HG03565 (cell line): ENCODE results near the gene NOX5.

Source experiments
- ATAC-seq: cut with Tn5 transposase; IDR thresholded peaks from one replicate; pipeline ENCODE4 v1.9.1; 2021; ENCODE audit warnings: mild to moderate bottlenecking, moderate library complexity; ENCODE audit not compliant: unreplicated experiment

NOX5 gene

DNA sequence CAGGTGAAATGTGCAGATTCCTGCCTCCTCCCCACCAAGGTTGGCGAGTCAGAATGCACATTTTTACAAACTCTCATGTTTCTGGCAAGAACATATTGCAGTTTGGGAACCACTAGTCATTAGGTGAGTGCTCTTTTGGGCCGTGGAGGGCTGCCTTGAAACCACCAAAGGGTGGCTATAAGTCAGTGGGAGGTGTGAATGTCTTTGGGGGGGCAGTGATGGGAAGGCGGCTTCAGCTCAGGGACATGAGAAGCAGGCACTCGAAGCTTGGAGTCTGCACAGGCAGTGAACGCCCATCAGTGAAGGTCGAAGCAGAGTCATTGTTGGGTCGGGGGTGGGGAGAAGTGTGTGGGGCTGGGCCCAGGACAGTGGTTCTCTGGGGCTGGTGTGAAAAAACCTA lies 1.1 kb downstream of the NOX5 start:
- ATAC-seq = no peak

DNA sequence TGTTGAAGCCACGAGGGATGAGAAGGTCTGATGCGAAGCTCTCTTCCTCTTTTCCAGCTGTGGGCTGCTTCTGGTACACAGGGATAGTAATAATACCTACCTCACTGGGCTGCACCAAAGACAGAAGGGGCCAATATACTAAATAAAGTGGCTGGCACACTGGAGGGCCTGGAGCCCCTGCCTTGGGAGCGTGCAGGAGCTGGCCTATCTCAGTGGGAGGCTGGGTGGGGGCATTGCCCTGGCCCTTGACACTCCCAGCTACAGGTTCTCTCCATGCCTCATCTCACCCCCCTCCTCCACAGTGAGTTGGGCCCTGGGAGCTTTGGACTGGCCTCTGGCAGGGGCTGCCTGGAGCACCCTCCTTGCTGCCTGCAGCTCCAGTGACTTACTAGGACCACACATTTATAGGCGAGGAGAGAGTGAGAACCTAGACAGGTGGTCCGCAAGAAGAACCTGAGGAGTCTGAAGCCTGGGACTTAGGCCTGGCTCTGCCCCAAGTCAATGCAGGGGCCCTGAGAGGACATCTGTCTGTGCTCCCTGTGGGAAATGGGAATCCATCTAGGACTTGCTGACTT lies 1.6 kb downstream of the NOX5 start:
- no peak for ATAC-seq

DNA sequence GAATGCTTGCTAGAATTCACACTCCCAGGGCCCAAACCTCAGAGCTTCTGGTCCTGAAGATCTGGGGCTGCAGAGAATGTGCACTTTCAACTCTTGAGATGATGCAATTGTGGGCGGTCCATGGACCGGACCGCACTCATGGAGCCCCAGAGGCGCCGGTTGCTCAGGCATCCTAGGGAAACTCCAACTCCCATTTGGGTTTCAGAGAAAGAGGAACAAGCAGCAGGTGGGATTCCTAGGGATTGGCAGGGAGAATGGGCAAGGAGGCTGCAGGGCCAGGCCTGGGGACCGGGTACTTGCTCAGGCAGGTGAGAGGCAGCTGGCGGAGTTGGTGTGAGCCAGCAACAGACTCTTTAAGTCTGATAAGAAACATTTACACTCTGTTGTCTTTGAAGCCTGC lies 3.5 kb downstream of the NOX5 start:
- ATAC-seq = no peak

DNA sequence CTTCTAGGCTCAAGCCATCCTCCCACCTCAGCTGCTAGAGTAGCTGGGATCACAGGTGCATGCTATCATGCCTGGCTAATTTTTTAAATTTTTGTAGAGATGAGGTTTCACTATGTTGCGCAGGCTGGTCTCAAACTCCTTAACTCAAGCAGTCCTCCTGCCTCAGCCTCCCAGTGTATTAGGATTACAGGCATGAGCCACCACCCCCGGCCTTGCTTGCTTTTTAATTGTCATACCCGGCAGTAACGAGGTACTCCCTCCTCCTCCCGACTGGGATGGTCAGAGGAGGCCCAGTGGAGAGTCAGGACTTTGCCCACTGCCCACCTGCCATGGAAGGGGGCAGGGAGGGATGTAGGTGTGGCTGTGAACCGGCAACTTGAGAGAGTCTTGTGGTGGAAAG lies 4.5 kb downstream of the NOX5 start:
- ATAC-seq = no peak

DNA sequence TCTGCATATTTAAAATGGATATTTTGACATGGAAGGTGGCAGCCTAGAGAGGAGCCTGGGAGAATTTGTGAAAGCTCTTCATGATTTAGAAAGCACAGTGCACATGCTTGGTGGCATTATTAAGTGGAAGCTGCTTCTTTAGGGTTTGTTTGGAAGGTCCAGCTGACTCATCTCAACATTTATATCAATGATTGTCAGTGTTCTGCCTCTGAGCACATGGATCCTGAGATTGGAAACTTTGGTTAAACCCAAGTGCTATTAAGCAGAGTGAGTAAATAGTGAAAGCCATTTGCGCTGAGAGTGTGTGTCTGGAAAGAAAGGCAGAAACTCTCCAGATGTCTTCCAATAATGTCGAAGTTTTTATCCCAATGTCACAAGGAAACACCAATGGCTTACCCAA lies 7.4 kb downstream of the NOX5 start:
- no peak for ATAC-seq

DNA sequence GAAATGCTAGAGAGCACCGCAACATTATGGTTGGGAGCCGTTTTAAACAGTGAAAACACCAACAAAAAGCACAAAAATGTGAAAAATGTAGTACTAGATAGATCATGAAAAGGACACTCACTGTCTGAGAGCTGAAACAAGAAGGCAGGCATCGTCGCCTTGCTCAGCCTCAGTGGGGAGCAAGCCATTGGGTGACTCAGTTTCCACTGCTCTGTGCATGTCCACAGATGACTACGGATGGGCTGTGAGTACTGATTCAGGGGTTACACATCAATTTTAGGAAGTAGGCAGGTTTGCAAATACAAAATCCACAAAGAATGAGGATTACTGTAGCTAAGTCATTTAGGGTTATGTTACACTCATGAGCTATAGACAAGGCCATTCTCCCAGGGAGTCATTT lies 10.8 kb downstream of the NOX5 start:
- no peak for ATAC-seq

DNA sequence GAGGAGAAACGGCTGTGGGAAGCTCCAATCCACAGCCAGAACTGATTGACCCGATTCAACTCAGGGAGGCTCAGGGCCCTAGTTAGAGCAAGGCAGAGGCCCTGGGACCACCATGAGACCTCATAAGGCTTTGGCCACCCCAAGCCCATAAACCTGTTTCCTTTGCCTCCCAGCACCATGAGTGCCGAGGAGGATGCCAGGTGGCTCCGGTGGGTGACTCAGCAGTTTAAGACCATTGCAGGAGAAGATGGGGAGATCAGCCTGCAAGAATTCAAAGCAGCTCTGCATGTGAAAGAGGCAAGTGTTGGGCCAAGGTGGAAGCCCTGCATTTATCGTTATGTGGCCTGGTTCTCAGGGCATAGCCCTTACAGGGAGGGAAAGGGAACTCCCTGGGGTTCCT lies 11.9 kb downstream of the NOX5 start:
- ATAC-seq = no peak

DNA sequence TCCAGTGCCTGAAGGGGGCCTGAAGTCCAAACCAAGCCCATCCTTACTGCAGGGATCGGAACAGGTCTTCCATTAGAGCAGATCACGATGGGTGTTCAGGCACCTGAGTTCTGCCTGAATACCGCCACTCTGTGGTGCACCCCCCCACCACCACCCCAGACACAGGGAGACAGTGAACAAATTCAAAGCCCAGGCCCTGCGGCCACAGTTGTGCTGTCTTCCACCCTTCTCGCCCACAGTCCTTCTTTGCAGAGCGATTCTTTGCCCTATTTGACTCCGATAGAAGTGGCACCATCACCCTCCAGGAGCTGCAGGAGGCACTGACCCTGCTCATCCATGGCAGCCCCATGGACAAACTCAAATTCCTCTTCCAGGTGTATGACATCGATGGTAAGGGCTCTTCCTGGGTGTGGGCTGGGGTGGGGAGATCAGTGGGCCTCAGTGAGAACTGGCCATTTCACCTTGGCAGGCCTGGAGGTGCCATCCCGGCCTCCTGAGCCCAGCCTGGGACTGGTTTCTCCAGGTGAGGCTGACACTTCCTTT lies 13.6 kb downstream of the NOX5 start:
- no peak for ATAC-seq

DNA sequence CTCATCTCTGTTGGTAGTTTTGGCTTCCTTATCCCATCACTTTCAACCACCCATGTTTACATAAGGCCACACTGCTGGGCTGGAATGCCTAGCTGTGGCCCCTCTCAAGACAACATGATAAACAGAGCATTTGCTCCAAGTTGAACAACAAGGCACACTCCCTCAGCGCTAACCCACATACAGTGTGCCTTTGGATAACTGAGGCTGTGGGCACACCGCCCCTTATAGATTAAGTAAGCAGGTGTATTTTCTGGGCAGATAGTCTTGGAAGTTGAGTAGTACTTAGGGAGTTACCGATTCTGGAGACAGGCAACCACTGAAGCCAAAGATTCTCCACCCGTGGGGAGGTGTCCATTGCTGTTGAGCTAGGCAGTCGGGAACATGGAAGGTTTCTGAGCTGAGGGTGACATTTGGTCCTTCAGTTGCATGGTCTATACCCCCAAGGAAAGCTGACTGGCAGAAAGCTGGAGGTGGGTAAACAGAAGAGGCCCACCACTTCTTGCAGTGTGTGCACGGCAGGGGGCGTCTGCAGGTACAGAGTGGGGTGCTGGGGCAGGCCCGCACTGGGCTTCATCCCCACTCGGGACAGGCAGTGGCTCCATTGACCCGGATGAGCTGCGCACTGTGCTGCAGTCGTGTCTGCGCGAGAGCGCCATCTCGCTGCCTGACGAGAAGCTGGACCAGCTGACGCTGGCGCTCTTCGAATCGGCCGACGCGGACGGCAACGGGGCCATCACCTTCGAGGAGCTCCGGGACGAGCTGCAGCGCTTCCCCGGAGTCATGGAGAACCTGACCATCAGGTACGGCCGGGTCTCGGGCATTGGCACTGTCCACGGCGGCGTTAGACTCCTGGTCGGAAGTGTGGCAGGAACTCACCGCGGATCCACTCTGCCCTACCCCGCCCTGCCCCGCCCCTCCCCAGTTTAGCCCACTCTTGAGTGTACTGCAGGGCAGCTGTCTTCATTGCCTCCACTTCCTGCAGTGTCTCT lies 16.8 kb downstream of the NOX5 start:
- no peak for ATAC-seq

DNA sequence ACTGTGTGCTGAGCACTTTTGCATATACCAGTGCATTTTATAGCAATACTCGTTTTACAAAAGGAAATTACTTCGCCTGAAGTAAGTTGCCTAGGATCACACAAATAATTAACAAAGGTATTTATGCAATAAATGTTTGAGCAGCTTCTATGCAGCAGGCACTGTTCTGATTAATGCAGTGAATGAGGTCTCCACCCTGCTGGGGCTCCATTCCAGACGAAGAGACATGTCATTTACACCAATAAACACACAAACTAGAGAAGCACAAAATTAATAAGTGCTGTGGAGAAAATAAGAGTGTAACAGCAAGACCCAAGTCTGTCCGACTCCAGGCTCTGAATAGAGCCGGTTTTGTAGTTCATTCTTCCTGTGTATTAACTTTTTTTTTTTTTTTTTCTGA lies 17.5 kb downstream of the NOX5 start:
- no peak for ATAC-seq

DNA sequence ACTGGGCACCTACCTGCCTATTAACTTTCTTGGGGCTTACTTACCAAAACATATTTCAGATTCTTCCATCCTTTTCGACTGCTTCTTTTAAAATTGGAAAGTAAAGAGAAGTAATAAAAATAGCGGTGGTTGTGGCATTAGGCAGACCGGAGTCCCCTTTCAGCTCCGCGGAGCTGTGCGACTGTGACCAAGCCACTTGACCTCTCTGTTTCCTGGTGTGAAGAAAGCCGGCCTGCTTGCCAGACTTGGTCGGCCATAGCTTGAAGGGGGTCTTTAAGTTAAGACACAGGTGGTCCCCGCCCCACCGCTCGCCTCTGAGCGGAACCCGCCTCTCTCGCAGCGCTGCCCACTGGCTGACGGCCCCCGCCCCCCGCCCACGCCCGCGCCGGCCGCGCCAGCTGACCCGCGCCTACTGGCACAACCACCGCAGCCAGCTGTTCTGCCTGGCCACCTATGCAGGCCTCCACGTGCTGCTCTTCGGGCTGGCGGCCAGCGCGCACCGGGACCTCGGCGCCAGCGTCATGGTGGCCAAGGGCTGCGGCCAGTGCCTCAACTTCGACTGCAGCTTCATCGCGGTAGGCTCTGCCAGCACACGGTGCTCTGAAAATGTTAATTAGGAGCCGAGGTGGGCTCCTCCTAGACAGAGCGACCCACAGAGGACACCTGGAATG lies 18.3 kb downstream of the NOX5 start:
- no peak for ATAC-seq

DNA sequence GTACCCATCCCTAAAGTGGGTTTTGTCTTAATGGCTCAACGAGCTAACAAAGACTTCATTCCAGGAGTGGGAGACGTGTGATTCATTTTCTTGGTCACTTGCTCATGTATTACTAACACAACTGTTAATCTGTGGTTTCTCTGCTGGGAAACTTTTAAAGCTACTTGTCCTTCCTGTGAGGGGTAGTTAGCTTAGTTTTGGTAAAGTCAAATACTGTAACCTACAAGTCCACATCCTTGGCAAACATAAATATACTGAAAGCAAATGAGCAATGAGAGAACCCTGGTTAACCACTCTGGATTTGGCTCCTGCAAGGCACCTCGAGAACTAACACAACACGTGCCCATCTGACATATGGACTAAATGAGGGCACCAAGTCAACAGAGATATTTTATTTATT lies 19.9 kb downstream of the NOX5 start:
- ATAC-seq = no peak

DNA sequence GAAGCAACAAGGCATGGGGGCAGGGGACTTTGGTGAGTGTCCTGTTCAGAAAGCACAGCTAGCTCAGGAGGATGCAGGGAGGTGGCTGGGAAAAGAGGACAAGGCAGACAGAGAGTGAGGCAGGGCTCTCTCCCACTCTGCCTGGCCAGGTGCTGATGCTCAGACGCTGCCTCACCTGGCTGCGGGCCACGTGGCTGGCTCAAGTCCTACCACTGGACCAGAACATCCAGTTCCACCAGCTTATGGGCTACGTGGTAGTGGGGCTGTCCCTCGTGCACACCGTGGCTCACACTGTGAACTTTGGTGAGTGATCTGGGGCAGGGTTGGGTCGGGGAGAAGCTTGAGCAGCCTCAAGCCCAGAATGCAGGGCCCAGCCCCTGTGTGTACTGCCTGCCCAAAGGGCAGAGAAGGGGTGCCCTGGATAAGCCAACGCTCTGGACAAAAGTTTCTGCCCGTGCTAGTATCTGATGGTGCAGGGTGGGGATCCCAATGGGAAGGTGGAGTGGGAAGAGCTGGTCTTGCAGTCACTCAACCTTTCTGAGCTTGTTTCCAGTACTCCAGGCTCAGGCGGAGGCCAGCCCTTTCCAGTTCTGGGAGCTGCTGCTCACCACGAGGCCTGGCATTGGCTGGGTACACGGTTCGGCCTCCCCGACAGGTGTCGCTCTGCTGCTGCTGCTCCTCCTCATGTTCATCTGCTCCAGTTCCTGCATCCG lies 20.9 kb downstream of the NOX5 start:
- no peak for ATAC-seq

DNA sequence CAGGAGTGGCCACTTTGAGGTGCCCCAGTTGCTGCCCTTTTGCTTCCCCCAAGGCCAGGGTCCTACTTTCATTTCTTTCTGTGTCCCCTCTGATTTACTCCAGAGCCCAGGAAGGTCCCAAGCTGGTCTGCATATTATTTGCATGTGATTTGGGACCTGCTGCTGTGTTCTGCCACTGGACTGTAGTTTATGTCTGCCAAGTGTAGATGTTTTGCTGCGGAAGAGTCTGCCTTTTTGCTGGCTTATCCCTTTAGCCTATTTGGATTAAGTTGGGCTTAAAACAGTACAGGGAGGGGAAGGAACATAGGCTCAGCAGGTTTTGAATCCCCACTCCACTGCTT lies 21.4 kb downstream of the NOX5 start:
- no peak for ATAC-seq

DNA sequence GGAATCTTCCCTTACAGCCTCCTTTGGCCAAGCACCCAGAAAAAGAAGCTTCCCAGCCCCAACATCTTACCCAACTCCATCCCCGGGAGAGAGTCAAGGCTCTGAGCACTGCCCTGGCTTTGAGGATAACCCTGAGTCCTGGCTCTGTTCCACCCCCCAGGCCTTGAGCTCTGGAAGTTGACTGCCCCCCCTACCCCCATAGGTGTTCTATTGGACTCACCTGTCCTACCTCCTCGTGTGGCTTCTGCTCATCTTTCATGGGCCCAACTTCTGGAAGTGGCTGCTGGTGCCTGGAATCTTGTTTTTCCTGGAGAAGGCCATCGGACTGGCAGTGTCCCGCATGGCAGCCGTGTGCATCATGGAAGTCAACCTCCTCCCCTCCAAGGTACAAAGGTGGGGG lies 22.3 kb downstream of the NOX5 start:
- ATAC-seq = no peak

DNA sequence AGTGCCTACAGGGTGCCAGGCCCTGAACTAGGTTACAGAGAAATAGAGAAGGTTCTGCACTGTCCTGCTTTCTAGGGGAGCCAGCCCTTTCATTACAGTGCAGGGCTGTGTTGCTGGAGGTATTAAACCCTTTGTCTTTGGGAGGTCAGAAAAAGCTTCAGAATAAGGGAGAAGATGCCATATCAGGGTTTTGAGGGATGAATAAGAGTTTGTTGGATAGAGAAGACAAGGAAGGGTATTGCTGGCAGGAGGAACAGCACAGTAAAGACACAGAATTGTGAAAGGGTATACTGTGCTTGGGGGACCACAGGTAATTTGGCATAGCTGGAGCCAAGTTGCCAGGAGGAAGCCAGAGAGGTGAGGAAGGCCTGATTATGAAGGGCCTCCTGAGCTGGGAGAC lies 23.0 kb downstream of the NOX5 start:
- ATAC-seq = no peak

DNA sequence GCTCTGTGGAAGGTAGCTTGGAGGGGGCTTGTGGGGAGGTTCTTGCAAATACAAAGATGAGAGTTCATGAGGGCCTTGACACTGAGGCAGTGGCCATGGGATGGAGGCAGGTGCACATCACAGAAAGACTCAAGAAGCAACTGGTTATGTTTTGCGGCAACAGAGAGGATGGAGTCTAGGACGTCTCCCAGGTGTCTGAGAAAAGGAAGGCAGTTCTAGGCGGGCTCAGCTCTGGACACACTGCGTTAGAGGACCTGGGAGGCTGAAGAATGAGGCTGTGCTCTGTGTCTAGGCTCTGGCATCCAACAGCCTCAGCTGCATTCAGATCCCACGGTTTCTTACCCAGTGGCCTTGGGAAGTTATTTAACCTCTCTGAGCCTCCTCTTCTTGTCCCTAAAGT lies 23.5 kb downstream of the NOX5 start:
- no peak for ATAC-seq

DNA sequence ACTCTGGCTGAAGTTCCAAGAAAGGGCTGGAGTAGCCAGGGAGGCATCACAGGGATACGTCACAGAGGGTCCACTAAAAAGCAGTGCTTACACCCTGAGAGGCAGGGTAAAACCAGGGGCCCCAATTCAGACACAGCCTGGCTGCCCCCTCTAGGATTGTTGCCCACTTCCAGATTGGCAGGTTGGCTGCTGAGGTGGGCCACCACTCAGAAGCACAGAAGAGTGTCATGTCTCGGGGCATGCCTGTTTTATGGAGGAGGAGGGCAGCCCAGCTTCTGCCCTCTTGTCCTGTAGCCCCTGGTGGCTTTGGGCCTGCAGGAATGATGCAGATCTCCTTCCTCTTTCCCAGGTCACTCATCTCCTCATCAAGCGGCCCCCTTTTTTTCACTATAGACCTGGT lies 24.0 kb downstream of the NOX5 start:
- no peak for ATAC-seq

DNA sequence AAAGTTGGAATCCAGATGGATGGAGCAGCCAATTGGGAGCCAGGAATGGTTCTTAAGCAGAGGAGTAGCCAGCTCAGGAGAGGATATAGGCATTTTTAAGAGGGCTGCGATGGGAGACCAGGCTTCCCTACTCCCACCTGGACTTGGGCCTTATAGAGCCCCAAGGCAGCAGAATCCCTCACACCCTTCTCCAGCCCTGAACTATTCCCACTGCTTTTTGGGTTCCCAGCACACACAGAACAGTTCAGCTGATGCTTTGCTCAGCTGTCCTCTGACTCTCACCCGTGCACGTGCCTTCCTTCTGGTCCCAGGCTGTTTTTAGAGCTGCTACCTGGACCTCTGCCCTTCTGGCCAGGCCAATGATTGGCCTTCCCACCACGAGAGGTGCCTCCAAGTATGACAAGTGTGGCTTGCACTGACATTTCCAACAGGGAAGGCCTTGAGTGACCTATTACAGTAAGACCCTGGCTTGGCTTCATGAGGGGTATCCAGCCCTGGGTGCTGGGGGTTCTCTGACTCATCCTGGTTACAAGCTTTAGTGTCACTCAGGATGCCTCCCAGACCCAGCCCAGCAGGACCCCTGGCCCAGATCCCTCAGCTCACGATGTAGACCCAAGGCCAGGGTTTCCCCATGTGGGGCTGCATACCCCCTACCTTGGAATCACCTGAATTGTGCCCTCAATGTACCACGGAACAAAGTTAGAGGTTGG lies 25.2 kb downstream of the NOX5 start:
- no peak for ATAC-seq

DNA sequence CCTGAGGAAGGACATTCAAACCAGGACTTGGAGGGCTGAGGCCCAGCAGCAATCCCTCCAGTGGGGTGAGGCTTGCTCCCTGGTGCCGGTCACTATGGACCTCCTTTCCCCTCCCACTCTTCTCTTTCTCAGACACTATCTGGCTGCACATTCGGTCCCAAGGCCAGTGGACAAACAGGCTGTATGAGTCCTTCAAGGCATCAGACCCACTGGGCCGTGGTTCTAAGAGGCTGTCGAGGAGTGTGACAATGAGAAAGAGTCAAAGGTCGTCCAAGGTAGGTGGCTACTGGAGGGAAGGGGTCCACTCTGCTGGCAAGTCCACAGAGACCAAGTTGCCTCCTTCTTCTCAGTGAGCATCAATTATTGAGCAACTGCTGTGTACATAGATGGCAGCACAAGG lies 28.0 kb downstream of the NOX5 start:
- ATAC-seq = no peak

DNA sequence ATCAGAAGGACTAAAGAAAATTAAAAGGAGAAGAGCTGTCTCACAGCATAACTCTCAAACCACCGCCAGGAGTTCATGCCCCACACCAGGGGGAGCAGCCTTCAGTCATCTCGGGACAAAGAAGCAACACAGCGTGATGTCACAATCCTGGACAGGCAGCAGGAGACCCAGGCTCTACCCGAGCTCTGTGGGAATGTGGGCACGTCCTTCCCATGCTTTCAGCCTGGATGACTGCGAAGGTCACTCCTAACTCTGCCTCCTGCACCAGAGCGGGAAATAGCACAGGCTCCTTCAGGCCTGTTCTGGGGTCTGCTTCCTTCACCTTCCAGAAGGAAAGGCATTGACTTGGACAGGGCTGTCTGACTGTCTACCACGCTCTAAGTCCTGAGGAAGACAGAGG lies 31.3 kb downstream of the NOX5 start:
- no peak for ATAC-seq
